GM12878 (cell line): ENCODE results near the gene ARMH1. TPM values are rescaled to one million over a fixed set of nuclear protein-coding genes. Genes with fewer than 3 reads are reported as not detected.

Source experiments
- ASH2L ChIP-seq: fragments of 300-600, 200-600 bp; sonication (generic); IDR thresholded peaks from 2 replicates; pipeline ENCODE4 v1.6.1; 2017; ENCODE audit warnings: low read depth, mild to moderate bottlenecking, borderline replicate concordance
- BRCA1 ChIP-seq: IDR thresholded peaks from 2 replicates; pipeline ENCODE4 v1.6.1; 2011; ENCODE audit warnings: low read depth, low read length, improper control_type of control experiment
- E4F1 ChIP-seq: fragments of 450-650 bp; IDR thresholded peaks from 2 replicates; pipeline ENCODE4 v1.6.1; 2018; ENCODE audit warnings: borderline replicate concordance, mild to moderate bottlenecking; ENCODE audit not compliant: partially characterized antibody
- ETV6 ChIP-seq, 2 experiments: fragments of 450-650 bp in 1 of 2; IDR thresholded peaks in 1 of 2; conservative IDR thresholded peaks in 1 of 2; 2 replicates each; pipeline ENCODE4 v1.6.1; 2014; ENCODE audit warnings: antibody characterized with exemption in 1 of 2, borderline replicate concordance in 1 of 2, low read depth in 1 of 2, mild to moderate bottlenecking in 1 of 2, moderate library complexity in 1 of 2
- EZH2 ChIP-seq: IDR thresholded peaks from 2 replicates; pipeline ENCODE4 v1.6.1; 2012; ENCODE audit warnings: low read depth, mild to moderate bottlenecking, control low read depth, inconsistent platforms, low read length, borderline replicate concordance; ENCODE audit not compliant: control insufficient read depth
- HDAC2 ChIP-seq: fragments of 200-600 bp; sonication (generic); IDR thresholded peaks from 2 replicates; pipeline ENCODE4 v1.6.1; 2017
- MEF2A ChIP-seq: IDR thresholded peaks from 2 replicates; pipeline ENCODE4 v1.6.1; 2011; ENCODE audit warnings: low read depth, mild to moderate bottlenecking, low read length, moderate library complexity; ENCODE audit not compliant: insufficient read depth
- MTA3 ChIP-seq: IDR thresholded peaks from 2 replicates; pipeline ENCODE4 v1.6.1; 2012; ENCODE audit warnings: low read length, inconsistent platforms, borderline replicate concordance
- RELA ChIP-seq: fragments of 450-650 bp; IDR thresholded peaks from 2 replicates; pipeline ENCODE4 v1.8.0; 2014; ENCODE audit warnings: borderline replicate concordance; ENCODE audit not compliant: partially characterized antibody
- USF2 ChIP-seq: IDR thresholded peaks from 2 replicates; pipeline ENCODE4 v1.6.1; 2011; ENCODE audit warnings: low read depth, low read length, improper control_type of control experiment, borderline replicate concordance
- WRNIP1 ChIP-seq: IDR thresholded peaks from 2 replicates; pipeline ENCODE4 v1.6.1; 2011; ENCODE audit warnings: low read depth, low read length, improper control_type of control experiment, borderline replicate concordance
- YY1 ChIP-seq: IDR thresholded peaks from 2 replicates; pipeline ENCODE4 v1.6.1; 2011; ENCODE audit warnings: low read depth, mild to moderate bottlenecking, low read length
- polyA plus RNA-seq, 11 experiments: library from polyadenylated mRNA; depleted of rRNA in 4 of 11; unstranded in 6 of 11; stranded (reverse) in 5 of 11; fragments of >200 nt; fragmentation: Nextera tagmentation in 4 of 11; fragmentation: Illumina TruSeq in 1 of 11; extraction: Ambion mirVana in 4 of 11; extraction: Trizol in 1 of 11; gene quantifications; 1 replicate in 1 of 11; 2 replicates in 10 of 11; pipeline versions ENCODE4 v1.2.1 to v1.2.3, GENCODE V29; 2011 to 2016; ENCODE audit warnings: inconsistent platforms in 2 of 11, missing spikeins in 2 of 11, low read depth in 1 of 11
- total RNA-seq, 4 experiments: library from RNA; depleted of rRNA in 3 of 4; stranded (reverse); fragments of >200 nt in 3 of 4; fragmentation: Illumina TruSeq in 1 of 4; extraction: Trizol in 1 of 4; gene quantifications; 2 replicates each; pipeline versions ENCODE4 v1.2.1 to v1.2.3, GENCODE V29; 2013 to 2021
- TF ChIP-seq, protein P1 (sequence below): IDR thresholded peaks from 2 replicates; pipeline ENCODE4 v1.6.1; 2012; ENCODE audit warnings: low read depth, low read length, improper control_type of control experiment
- TF ChIP-seq, protein P2 (sequence below): fragments of 450-650 bp; formaldehyde crosslinking; IDR thresholded peaks from 2 replicates; pipeline ENCODE4 v1.4.0; 2020; ENCODE audit warnings: mild to moderate bottlenecking, moderate library complexity
- TF ChIP-seq, protein P3 (sequence below): fragments of 450-650 bp; IDR thresholded peaks from 2 replicates; pipeline ENCODE4 v1.6.1; 2017; ENCODE audit warnings: antibody characterized with exemption, mild to moderate bottlenecking, moderate library complexity

The ARMH1 gene
- total and polyA plus RNA-seq, 10 of the 15 experiments (the other 5 are each of a cell fraction or from before 2014, with no cell fraction given), result 0.93 to 43.9 (median 8.2) TPM

DNA sequence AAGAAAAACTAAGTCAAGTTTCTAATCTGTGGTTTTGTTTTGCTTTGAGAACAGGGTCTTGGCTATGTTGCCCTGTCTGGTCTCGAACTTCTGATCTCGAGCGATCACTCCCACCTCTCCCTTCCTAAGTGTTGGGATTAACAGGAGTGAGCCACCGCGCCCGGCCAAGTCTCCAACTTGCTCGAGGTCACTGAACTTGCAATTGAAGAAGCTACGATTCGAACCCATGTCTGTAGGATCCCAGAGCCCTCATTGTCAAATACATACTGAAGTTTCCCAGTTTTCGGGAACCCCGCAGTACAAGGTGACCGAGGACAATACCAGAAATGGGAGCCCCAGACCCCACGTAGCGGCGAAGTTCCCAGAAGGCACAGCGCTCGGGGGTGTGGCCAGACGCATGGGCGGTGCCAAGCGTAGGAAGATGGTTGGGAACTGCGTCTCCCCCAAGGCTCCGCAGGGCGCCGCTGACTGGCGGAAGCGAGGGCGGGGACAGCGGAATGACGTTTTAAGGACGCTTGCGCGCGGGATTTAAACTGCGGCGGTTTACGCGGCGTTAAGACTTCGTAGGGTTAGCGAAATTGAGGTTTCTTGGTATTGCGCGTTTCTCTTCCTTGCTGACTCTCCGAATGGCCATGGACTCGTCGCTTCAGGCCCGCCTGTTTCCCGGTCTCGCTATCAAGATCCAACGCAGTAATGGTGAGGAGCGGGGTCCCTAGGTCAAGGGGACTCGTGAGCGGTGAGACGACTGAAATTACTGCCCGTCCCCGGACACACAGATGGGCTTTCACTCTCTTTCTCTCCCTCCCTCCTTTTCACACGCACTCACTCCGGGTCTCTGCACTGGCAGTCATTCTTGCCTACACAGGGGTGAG, 65.0 kb downstream of the ARMH1 start, which contains the start of gene KIF2C (continued):
- no peak for TF ChIP-seq E4F1
- TF ChIP-seq EZH2, result no peak
- TF ChIP-seq ASH2L, result no peak
- no peak for TF ChIP-seq ETV6 (conservative IDR thresholded peaks at IDR 0.05 in 1 of 2, IDR thresholded peaks at IDR 0.05 in 1 of 2; ENCODE audit: borderline replicate concordance in 1 of 2, low read depth in 1 of 2)
- no peak for TF ChIP-seq MEF2A
- no peak for TF ChIP-seq USF2
- TF ChIP-seq, protein P1, sequence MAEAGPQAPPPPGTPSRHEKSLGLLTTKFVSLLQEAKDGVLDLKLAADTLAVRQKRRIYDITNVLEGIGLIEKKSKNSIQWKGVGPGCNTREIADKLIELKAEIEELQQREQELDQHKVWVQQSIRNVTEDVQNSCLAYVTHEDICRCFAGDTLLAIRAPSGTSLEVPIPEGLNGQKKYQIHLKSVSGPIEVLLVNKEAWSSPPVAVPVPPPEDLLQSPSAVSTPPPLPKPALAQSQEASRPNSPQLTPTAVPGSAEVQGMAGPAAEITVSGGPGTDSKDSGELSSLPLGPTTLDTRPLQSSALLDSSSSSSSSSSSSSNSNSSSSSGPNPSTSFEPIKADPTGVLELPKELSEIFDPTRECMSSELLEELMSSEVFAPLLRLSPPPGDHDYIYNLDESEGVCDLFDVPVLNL, result peak; percentile 98
- TF ChIP-seq MTA3, result peak; percentile 24; the same call in 1 of the 2 replicates
- peak; percentile 54 for TF ChIP-seq RELA
- TF ChIP-seq YY1, result peak; percentile 40; the same call in 1 of the 2 replicates
- TF ChIP-seq HDAC2, result no peak
- TF ChIP-seq, protein P2, sequence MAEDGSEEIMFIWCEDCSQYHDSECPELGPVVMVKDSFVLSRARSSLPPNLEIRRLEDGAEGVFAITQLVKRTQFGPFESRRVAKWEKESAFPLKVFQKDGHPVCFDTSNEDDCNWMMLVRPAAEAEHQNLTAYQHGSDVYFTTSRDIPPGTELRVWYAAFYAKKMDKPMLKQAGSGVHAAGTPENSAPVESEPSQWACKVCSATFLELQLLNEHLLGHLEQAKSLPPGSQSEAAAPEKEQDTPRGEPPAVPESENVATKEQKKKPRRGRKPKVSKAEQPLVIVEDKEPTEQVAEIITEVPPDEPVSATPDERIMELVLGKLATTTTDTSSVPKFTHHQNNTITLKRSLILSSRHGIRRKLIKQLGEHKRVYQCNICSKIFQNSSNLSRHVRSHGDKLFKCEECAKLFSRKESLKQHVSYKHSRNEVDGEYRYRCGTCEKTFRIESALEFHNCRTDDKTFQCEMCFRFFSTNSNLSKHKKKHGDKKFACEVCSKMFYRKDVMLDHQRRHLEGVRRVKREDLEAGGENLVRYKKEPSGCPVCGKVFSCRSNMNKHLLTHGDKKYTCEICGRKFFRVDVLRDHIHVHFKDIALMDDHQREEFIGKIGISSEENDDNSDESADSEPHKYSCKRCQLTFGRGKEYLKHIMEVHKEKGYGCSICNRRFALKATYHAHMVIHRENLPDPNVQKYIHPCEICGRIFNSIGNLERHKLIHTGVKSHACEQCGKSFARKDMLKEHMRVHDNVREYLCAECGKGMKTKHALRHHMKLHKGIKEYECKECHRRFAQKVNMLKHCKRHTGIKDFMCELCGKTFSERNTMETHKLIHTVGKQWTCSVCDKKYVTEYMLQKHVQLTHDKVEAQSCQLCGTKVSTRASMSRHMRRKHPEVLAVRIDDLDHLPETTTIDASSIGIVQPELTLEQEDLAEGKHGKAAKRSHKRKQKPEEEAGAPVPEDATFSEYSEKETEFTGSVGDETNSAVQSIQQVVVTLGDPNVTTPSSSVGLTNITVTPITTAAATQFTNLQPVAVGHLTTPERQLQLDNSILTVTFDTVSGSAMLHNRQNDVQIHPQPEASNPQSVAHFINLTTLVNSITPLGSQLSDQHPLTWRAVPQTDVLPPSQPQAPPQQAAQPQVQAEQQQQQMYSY, result no peak
- no peak for TF ChIP-seq WRNIP1
- TF ChIP-seq, protein P3, sequence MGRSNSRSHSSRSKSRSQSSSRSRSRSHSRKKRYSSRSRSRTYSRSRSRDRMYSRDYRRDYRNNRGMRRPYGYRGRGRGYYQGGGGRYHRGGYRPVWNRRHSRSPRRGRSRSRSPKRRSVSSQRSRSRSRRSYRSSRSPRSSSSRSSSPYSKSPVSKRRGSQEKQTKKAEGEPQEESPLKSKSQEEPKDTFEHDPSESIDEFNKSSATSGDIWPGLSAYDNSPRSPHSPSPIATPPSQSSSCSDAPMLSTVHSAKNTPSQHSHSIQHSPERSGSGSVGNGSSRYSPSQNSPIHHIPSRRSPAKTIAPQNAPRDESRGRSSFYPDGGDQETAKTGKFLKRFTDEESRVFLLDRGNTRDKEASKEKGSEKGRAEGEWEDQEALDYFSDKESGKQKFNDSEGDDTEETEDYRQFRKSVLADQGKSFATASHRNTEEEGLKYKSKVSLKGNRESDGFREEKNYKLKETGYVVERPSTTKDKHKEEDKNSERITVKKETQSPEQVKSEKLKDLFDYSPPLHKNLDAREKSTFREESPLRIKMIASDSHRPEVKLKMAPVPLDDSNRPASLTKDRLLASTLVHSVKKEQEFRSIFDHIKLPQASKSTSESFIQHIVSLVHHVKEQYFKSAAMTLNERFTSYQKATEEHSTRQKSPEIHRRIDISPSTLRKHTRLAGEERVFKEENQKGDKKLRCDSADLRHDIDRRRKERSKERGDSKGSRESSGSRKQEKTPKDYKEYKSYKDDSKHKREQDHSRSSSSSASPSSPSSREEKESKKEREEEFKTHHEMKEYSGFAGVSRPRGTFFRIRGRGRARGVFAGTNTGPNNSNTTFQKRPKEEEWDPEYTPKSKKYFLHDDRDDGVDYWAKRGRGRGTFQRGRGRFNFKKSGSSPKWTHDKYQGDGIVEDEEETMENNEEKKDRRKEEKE, result no peak
- no peak for TF ChIP-seq BRCA1
